Upper lobe of left lung (tissue), 6 donors: Measurements from ENCODE around the gene MYZAP. TPM values are rescaled to one million over a fixed set of nuclear protein-coding genes. Genes with fewer than 3 reads are reported as not detected.

Source experiments
- ATAC-seq, 2 donors: fragments of 200-7000 bp; cut with Tn5 transposase; one replicate each; pipeline ENCODE4 v1.9.1; 2022; ENCODE audit warnings: mild to moderate bottlenecking in 2 of 2, moderate library complexity in 2 of 2; ENCODE audit not compliant: low FRiP score in 2 of 2
- DNase-seq, 2 donors: peaks; one replicate each; pipeline ENCODE4 v3.0.0-alpha.2; 2019 to 2020
- H3K27ac ChIP-seq, 4 donors: fragments of 200-600 bp; sonication (generic); one replicate each; pipeline ENCODE4 v1.5.1; 2016 to 2019
- H3K27me3 ChIP-seq, 4 donors: fragments of 200-600 bp; sonication (generic); one replicate each; pipeline ENCODE4 v1.5.1; 2017 to 2019
- H3K36me3 ChIP-seq, 4 donors: fragments of 200-600 bp; sonication (generic); one replicate each; pipeline ENCODE4 v1.5.1; 2016 to 2019
- H3K4me1 ChIP-seq, 4 donors: fragments of 200-600 bp; sonication (generic); one replicate each; pipeline ENCODE4 v1.5.1; 2018 to 2019
- H3K4me3 ChIP-seq, 4 donors: fragments of 200-600 bp; sonication (generic); one replicate each; pipeline ENCODE4 v1.5.1; 2017 to 2019; ENCODE audit warnings: mild to moderate bottlenecking in 2 of 4, moderate library complexity in 1 of 4
- H3K9me3 ChIP-seq, 4 donors: fragments of 200-600 bp; sonication (generic); one replicate each; pipeline ENCODE4 v1.5.1; 2018 to 2019
- CTCF ChIP-seq, 6 experiments: fragments of 450-650 bp in 4 of 6; fragments of 200-600 bp in 2 of 6; sonication (generic) in 2 of 6; IDR thresholded peaks; one replicate each; pipeline ENCODE4 v1.5.1; 2016 to 2019; ENCODE audit warnings: antibody characterized with exemption in 6 of 6
- EP300 ChIP-seq, 4 donors: sonication (generic); formaldehyde crosslinking; IDR thresholded peaks; one replicate each; pipeline ENCODE4 v1.5.1; 2017; ENCODE audit warnings: antibody characterized with exemption in 4 of 4, control low read depth in 2 of 4
- POLR2A ChIP-seq, 4 donors: fragments of 450-650 bp; IDR thresholded peaks; one replicate each; pipeline ENCODE4 v1.5.1; 2016 to 2017; ENCODE audit warnings: antibody characterized with exemption in 4 of 4, mild to moderate bottlenecking in 2 of 4
- POLR2AphosphoS5 ChIP-seq, 2 donors: sonication (generic); formaldehyde crosslinking; IDR thresholded peaks; one replicate each; pipeline ENCODE4 v1.5.1; 2017; ENCODE audit warnings: antibody characterized with exemption in 2 of 2
- WGBS, 2 donors: methylation state at CpG; one replicate each; pipeline ENCODE4 v1.1.5; 2017 to 2018; 5-methylcytosine and 5-hydroxymethylcytosine counted together
- total RNA-seq, 6 donors: library from RNA; depleted of rRNA in 4 of 6; stranded (reverse); fragments of >200 nt in 4 of 6; gene quantifications; one replicate each; pipeline versions ENCODE4 v1.1.0 to v1.2.1, GENCODE V29; 2016 to 2021
- donor health status: DM: no; HTN: no; CAD: no; lungs with moderate emphysema.
- donor health status: DM: no; HTN: yes; CAD: no; lungs with severe emphysema.

The MYZAP gene
- total RNA-seq, 6 donors from 2014 or later: 22.0 to 54.3 (median 30.4) TPM

GRCh38 chr15:57656434-57656833 lies 64.7 kb downstream of the MYZAP start:
- WGBS, 2 donors: 86 to 88% methylated on average over 3 of the region's 3 CpGs
- no peak for ATAC-seq

DNA sequence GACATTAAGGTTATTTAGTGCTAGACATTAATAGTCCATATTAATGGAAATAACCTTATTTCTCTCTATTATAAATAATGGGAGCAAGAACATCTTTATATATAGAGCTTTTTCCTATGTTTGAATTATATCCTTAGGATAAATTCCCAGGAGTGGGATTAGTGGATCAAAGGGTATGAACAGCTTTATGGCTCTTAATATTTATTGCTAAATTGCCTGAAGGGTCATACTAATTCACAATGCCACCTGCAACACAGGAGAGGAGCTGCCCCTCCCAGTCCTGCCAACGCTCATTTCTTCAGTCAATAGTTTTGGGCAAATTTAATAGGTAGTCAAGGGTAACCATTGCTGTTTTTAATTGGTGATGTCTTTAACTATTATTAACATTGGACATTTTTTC lies 65.9 kb downstream of the MYZAP start:
- no peaks in the 10 kb centered on the region for H3K9me3 ChIP-seq
- TF ChIP-seq POLR2AphosphoS5 (IDR thresholded peaks at IDR 0.05) (no peak), EP300 (IDR thresholded peaks at IDR 0.05) (no peak)
- ATAC-seq: no peak
- DNase-seq: no peak
- H3K4me1 ChIP-seq: peaks cover 0 to 12% (median 7%) of the 10 kb centered on the region in 4 donors
- 88 to 91% methylated on average over 1 of the region's 1 CpG for WGBS, 2 donors
- no peak overlapping the region for H3K4me3 ChIP-seq
- H3K36me3 ChIP-seq: no peaks in the 10 kb centered on the region
- H3K27ac ChIP-seq: no peak overlapping the region
- H3K27me3 ChIP-seq: no peaks in the 10 kb centered on the region

More at GRCh38 chr15:57656434-57656833, 64.7 kb downstream of the MYZAP start:
- Histone ChIP-seq H3K9me3 (no peaks in the 10 kb centered on the region), H3K36me3 (no peaks in the 10 kb centered on the region), H3K4me3 (no peak overlapping the region), H3K27ac (peak overlapping the region in 1 of 4 donors; percentile 36), H3K27me3 (no peaks in the 10 kb centered on the region), H3K4me1 (peaks cover 0 to 6% (median 0%) of the 10 kb centered on the region in 4 donors)
- TF ChIP-seq POLR2AphosphoS5 (IDR thresholded peaks at IDR 0.05) (no peak), CTCF (IDR thresholded peaks at IDR 0.05) (no peak), POLR2A (IDR thresholded peaks at IDR 0.05) (no peak), EP300 (IDR thresholded peaks at IDR 0.05) (no peak)
- DNase-seq: no peak

GRCh38 chr15:57662091-57662744 lies 70.5 kb downstream of the MYZAP start:
- Histone ChIP-seq H3K27me3 (no peaks in the 10 kb centered on the region), H3K4me1 (peaks cover 0 to 11% (median 8%) of the 10 kb centered on the region in 4 donors), H3K9me3 (no peaks in the 10 kb centered on the region), H3K4me3 (no peak overlapping the region), H3K36me3 (peaks cover 0 to 3% (median 0%) of the 10 kb centered on the region in 4 donors), H3K27ac (no peak overlapping the region)
- TF ChIP-seq POLR2AphosphoS5 (IDR thresholded peaks at IDR 0.05) (no peak), EP300 (IDR thresholded peaks at IDR 0.05) (no peak), CTCF (IDR thresholded peaks at IDR 0.05) (no peak)
- 66 to 70% methylated on average over 3 of the region's 3 CpGs for WGBS, 2 donors
- DNase-seq (peak in 1 of 2 donors; percentile 26), ATAC-seq (no peak)

DNA sequence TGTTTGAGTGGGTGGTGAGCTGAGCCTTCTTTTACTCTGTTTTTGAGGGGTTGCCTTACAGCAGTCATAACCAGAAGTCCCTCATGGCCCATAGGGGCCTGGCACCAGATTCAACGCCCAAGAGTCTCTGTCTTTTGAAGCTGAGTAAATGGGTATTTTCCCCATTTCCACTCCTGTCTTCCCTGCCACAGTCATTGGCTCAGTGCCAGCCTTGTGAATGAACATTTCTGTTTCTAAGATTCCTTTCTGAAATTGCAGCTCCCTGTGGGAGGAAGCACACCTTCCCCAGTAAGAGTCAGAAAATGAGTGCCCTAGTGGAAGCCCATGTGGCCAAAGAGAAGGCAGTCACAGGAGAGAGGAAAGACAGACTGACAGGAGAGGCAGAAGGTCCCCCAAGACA lies 71.1 kb downstream of the MYZAP start:
- DNase-seq (no peak), ATAC-seq (no peak)
- WGBS, 2 donors: 67 to 80% methylated on average over 1 of the region's 1 CpG
- peaks cover 0 to 12% (median 10%) of the 10 kb centered on the region in 4 donors for H3K4me1 ChIP-seq
- no peak overlapping the region for H3K27ac ChIP-seq
- peaks cover 0 to 3% (median 0%) of the 10 kb centered on the region in 4 donors for H3K36me3 ChIP-seq
- no peak overlapping the region for H3K4me3 ChIP-seq
- no peaks in the 10 kb centered on the region for H3K27me3 ChIP-seq
- no peak for TF ChIP-seq CTCF (IDR thresholded peaks at IDR 0.05)
- no peak for TF ChIP-seq POLR2A (IDR thresholded peaks at IDR 0.05)
- no peak for TF ChIP-seq EP300 (IDR thresholded peaks at IDR 0.05)
- H3K9me3 ChIP-seq: no peaks in the 10 kb centered on the region

DNA sequence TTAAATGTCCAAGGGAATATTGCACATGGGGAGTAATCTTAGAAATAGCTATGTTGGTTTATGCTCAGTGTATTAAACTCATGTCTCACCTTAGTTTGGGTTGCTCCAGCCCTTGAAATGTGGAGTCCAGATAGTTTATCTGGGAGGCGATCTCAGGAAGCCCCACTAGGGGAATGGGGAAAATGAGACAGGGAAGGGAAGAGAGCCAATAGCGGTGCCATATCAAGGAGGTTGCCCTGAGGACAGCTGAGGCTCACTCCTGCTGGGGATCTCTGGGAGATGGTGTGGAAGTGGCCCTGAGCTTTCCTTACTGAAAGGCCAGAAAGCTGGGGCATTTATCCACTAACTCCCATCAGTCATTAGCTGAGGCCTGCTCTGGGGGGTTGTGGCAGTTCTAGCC lies 71.6 kb downstream of the MYZAP start:
- TF ChIP-seq POLR2AphosphoS5 (IDR thresholded peaks at IDR 0.05) (no peak), EP300 (IDR thresholded peaks at IDR 0.05) (no peak), CTCF (IDR thresholded peaks at IDR 0.05) (no peak), POLR2A (IDR thresholded peaks at IDR 0.05) (no peak)
- Histone ChIP-seq H3K4me1 (peaks cover 0 to 12% (median 10%) of the 10 kb centered on the region in 4 donors), H3K9me3 (no peaks in the 10 kb centered on the region), H3K36me3 (peaks cover 0 to 3% (median 0%) of the 10 kb centered on the region in 4 donors), H3K4me3 (no peak overlapping the region), H3K27ac (no peak overlapping the region), H3K27me3 (no peaks in the 10 kb centered on the region)
- ATAC-seq (no peak), DNase-seq (no peak)
- 98 to 100% methylated on average over 2 of the region's 2 CpGs for WGBS, 2 donors
